Neuronal stem cell (in vitro differentiated cells): ENCODE results near the gene ACTR3.

Experiments used
- DNase-seq: peaks from one replicate; pipeline ENCODE4 v3.0.0-alpha.2; 2013; ENCODE audit warnings: low spot score
- H2AFZ ChIP-seq: one replicate; pipeline ENCODE4 v1.6.1; 2013; ENCODE audit warnings: mild to moderate bottlenecking, low read length, inconsistent platforms
- H2AK5ac ChIP-seq: 2 replicates; pipeline ENCODE4 v1.6.1; 2013; ENCODE audit warnings: low read depth, mild to moderate bottlenecking, inconsistent platforms, low read length, moderate library complexity, mixed read lengths
- H2BK120ac ChIP-seq: 2 replicates; pipeline ENCODE4 v1.6.1; 2013; ENCODE audit warnings: low read depth, mild to moderate bottlenecking, inconsistent platforms, low read length, moderate library complexity, mixed read lengths
- H2BK12ac ChIP-seq: one replicate; pipeline ENCODE4 v1.6.1; 2013; ENCODE audit warnings: low read length, inconsistent platforms
- H2BK15ac ChIP-seq: 2 replicates; pipeline ENCODE4 v1.6.1; 2013; ENCODE audit warnings: mild to moderate bottlenecking, low read length, inconsistent platforms, mixed read lengths
- H2BK5ac ChIP-seq: one replicate; pipeline ENCODE4 v1.6.1; 2013; ENCODE audit warnings: inconsistent platforms, mild to moderate bottlenecking, low read length, moderate library complexity
- H3K14ac ChIP-seq: one replicate; pipeline ENCODE4 v1.6.1; 2013; ENCODE audit warnings: low read length, inconsistent platforms
- H3K18ac ChIP-seq: 2 replicates; pipeline ENCODE4 v1.6.1; 2013; ENCODE audit warnings: low read length, inconsistent platforms
- H3K23ac ChIP-seq: 2 replicates; pipeline ENCODE4 v1.6.1; 2013; ENCODE audit warnings: low read depth, mild to moderate bottlenecking, mixed read lengths, low read length, inconsistent platforms; ENCODE audit not compliant: poor library complexity
- H3K27ac ChIP-seq: replicated peaks from 3 replicates; pipeline ENCODE4 v1.5.1; 2013; ENCODE audit warnings: low read length, inconsistent platforms
- H3K27me3 ChIP-seq, 3 experiments: 2 replicates each; pipeline ENCODE4 v1.6.1; 2013; ENCODE audit warnings: low read length in 3 of 3, mild to moderate bottlenecking in 2 of 3, inconsistent platforms in 1 of 3, low read depth in 1 of 3, mixed read lengths in 1 of 3, moderate library complexity in 1 of 3; ENCODE audit not compliant: control insufficient read depth in 3 of 3, insufficient read depth in 3 of 3
- H3K36me3 ChIP-seq, 2 donors: replicated peaks in 1 of 2; 2 replicates each; pipeline ENCODE4 v1.6.1; 2013; ENCODE audit warnings: low read length in 2 of 2; ENCODE audit not compliant: control insufficient read depth in 2 of 2, insufficient read depth in 2 of 2
- H3K4ac ChIP-seq: 2 replicates; pipeline ENCODE4 v1.6.1; 2013; ENCODE audit warnings: inconsistent platforms, mild to moderate bottlenecking, low read length, moderate library complexity
- H3K4me1 ChIP-seq, 2 donors: 1 replicate in 1 of 2; 2 replicates in 1 of 2; pipeline ENCODE4 v1.6.1; 2013; ENCODE audit warnings: low read length in 2 of 2, low read depth in 1 of 2; ENCODE audit not compliant: control insufficient read depth in 2 of 2, insufficient read depth in 1 of 2
- H3K4me2 ChIP-seq: one replicate; pipeline ENCODE4 v1.6.1; 2013; ENCODE audit warnings: mild to moderate bottlenecking, low read length, inconsistent platforms; ENCODE audit not compliant: insufficient read depth, poor library complexity, severe bottlenecking
- H3K4me3 ChIP-seq, 2 donors: 2 replicates each; pipeline ENCODE4 v1.5.1; 2013; ENCODE audit warnings: low read length in 2 of 2, mild to moderate bottlenecking in 2 of 2, inconsistent platforms in 1 of 2, moderate library complexity in 1 of 2
- H3K79me1 ChIP-seq: one replicate; pipeline ENCODE4 v1.6.1; 2013; ENCODE audit warnings: low read depth, mild to moderate bottlenecking, inconsistent platforms, low read length, moderate library complexity
- H3K9ac ChIP-seq: one replicate; pipeline ENCODE4 v1.6.1; 2013; ENCODE audit warnings: mild to moderate bottlenecking, low read depth, low read length, inconsistent platforms; ENCODE audit not compliant: poor library complexity
- H3K9me3 ChIP-seq, 2 donors: replicated peaks in 1 of 2; 2 replicates each; pipeline versions ENCODE3 to v1.6.1; 2013; ENCODE audit warnings: low read length in 2 of 2, mild to moderate bottlenecking in 2 of 2, inconsistent platforms in 1 of 2, low read depth in 1 of 2, mixed read lengths in 1 of 2, moderate library complexity in 1 of 2; ENCODE audit not compliant: control insufficient read depth in 2 of 2, insufficient read depth in 1 of 2
- H4K8ac ChIP-seq: one replicate; pipeline ENCODE4 v1.6.1; 2013; ENCODE audit warnings: low read depth, mild to moderate bottlenecking, inconsistent platforms, low read length, moderate library complexity
- H4K91ac ChIP-seq: one replicate; pipeline ENCODE4 v1.6.1; 2013; ENCODE audit warnings: low read length, low read depth, mild to moderate bottlenecking, inconsistent platforms; ENCODE audit not compliant: poor library complexity
- WGBS, 2 donors: extraction: QIAGEN DNeasy Blood & Tissue Kit; methylation state at CpG; one replicate each; pipeline ENCODE4 v1.1.7; 2013; ENCODE audit warnings: missing lambda C conversion rate in 2 of 2, mixed read lengths in 1 of 2; ENCODE audit not compliant: insufficient read length in 2 of 2, insufficient replicate concordance in 1 of 2; ENCODE audit errors: extremely low coverage in 2 of 2; 5-methylcytosine and 5-hydroxymethylcytosine counted together

Gene ACTR3

DNA sequence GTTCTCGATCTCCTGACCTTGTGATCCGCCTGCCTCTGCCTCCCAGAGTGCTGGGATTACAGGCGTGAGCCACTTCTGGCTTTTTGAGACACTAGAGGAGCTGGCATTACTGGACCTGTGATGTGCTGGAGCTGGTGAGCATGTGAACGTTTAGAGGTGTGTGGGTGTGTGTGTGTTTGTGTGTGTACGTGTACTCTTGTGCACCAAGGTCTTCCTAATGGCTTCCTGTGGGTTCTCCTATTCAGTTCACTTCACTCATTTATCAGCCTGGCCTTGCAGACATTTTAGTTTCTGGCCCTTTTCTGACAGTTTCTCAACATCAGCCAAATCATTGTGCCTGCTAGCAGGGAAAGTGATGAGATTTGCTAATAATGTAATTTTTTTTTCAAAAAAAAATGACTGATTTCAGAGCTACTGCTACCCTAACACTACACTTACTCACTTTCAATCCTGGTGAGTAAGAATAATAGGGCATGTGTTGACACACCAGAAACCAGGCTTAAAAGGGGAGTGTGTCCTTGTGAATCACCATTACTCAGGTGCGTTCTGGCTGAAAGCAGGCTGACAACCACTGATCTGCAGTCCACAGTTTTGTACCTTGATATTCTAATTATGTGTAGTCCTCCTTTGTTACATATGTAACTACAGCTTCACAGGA is 41.0 kb upstream of the ACTR3 start:
- DNase-seq, result no peak
- Histone ChIP-seq H3K4me1 (no peaks in the 10 kb centered on the region), H3K79me1 (no peaks in the 10 kb centered on the region), H2AFZ (no peak overlapping the region), H3K36me3 (peaks cover 0 to 2% of the 10 kb centered on the region in 2 donors), H2AK5ac (no peak overlapping the region), H2BK5ac (no peak overlapping the region), H3K4me3 (no peak overlapping the region), H3K4me2 (no peak overlapping the region), H2BK120ac (no peak overlapping the region), H4K8ac (no peak overlapping the region), H4K91ac (no peak overlapping the region), H2BK15ac (no peak overlapping the region), H3K14ac (no peak overlapping the region), H2BK12ac (no peak overlapping the region), H3K27me3 (no peaks in the 10 kb centered on the region), H3K27ac (no peak overlapping the region), H3K18ac (no peak overlapping the region), H3K4ac (no peak overlapping the region), H3K9ac (no peak overlapping the region), H3K23ac (no peak overlapping the region), H3K9me3 (peaks cover 3 to 4% of the 10 kb centered on the region in 2 donors)
- no CpG with 5 or more reads among the region's 6 CpGs for WGBS, 2 donors

DNA sequence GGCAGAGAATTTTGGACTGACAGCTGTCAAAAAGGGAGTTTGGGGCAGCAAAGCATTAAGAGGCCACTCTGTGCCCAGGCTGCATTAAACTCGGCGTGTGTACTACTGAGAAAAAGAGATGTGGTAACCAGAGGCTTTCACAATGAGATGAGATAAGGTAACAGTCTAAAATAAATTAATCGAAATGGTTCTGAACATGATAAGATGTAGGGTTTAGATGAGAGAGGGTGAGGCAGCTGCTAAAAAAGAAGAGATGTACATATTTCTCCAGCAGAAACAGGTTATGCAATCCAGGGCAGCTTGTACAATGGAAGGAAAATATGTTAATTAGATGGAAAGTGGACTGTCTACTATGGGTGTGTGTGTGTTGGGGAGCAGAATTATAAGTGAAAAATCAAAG is 39.2 kb upstream of the ACTR3 start:
- Histone ChIP-seq H2BK120ac (no peak overlapping the region), H3K18ac (no peak overlapping the region), H3K4ac (no peak overlapping the region), H2BK5ac (no peak overlapping the region), H3K36me3 (no peaks in the 10 kb centered on the region), H3K23ac (no peak overlapping the region), H2BK15ac (no peak overlapping the region), H3K27me3 (no peaks in the 10 kb centered on the region), H3K9ac (no peak overlapping the region), H3K4me1 (no peaks in the 10 kb centered on the region), H4K8ac (no peak overlapping the region), H3K9me3 (peaks cover 0 to 3% of the 10 kb centered on the region in 2 donors), H3K14ac (no peak overlapping the region), H3K4me3 (no peak overlapping the region), H3K79me1 (no peaks in the 10 kb centered on the region), H2BK12ac (no peak overlapping the region), H3K4me2 (no peak overlapping the region), H2AFZ (no peak overlapping the region), H4K91ac (no peak overlapping the region), H2AK5ac (no peak overlapping the region), H3K27ac (no peak overlapping the region)
- WGBS, 2 donors, result 86 to 100% methylated on average over 1 of the region's 3 CpGs
- no peak for DNase-seq

DNA sequence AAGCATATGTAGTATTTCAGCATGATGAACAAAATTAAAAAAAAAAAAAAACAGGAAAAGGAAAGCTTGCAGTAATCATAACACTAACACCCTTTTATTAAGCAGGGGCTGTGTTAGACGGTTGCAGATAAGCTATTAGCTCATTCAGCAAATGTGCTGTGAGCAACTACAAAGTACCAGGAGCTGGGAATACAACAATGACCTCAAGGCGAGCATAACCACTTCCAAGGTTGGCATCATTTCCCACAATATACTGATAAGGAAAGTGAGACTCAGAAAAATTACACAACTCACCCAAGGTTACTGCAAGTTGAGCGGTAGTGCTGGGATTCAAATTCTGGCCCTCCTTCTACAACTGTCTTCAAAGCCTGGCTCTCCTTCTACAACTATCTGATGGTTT is 38.2 kb upstream of the ACTR3 start:
- Histone ChIP-seq H2AK5ac (no peak overlapping the region), H3K4me2 (no peak overlapping the region), H3K27ac (no peak overlapping the region), H4K91ac (no peak overlapping the region), H3K4me3 (no peak overlapping the region), H3K27me3 (no peaks in the 10 kb centered on the region), H3K36me3 (no peaks in the 10 kb centered on the region), H3K23ac (no peak overlapping the region), H3K79me1 (no peaks in the 10 kb centered on the region), H3K4ac (no peak overlapping the region), H3K9ac (no peak overlapping the region), H3K4me1 (peaks cover 0 to 1% of the 10 kb centered on the region in 2 donors), H3K18ac (no peak overlapping the region), H2BK15ac (no peak overlapping the region), H2BK5ac (no peak overlapping the region), H2AFZ (no peak overlapping the region), H2BK12ac (no peak overlapping the region), H4K8ac (no peak overlapping the region), H3K14ac (no peak overlapping the region), H2BK120ac (no peak overlapping the region), H3K9me3 (peaks cover 0 to 3% of the 10 kb centered on the region in 2 donors)
- WGBS, 2 donors, result no CpG with 5 or more reads among the region's 3 CpGs
- no peak for DNase-seq

DNA sequence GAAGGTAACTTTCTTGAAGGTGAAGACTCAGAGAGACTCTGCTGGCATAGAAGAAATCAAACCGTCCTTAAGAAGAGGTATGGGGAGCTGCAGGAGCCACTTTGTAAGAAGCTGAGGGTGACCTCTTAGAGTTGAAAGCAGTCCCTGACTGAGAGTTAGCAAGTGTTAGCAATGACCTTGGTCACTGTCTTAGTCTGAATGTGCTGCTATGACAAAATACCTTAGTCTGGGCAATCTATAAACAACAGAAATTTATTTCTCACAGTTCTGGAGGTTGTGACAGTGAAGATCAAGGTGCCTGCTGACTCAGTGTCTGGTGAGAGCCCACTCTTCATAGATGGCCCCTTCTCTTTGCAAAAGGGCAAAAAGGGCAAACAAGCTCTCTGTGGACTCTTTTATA is 35.7 kb upstream of the ACTR3 start:
- Histone ChIP-seq H3K4ac (no peak overlapping the region), H3K36me3 (no peaks in the 10 kb centered on the region), H3K4me2 (no peak overlapping the region), H2BK120ac (no peak overlapping the region), H2BK5ac (no peak overlapping the region), H4K91ac (no peak overlapping the region), H2AK5ac (no peak overlapping the region), H3K14ac (no peak overlapping the region), H3K9me3 (no peaks in the 10 kb centered on the region), H3K9ac (no peak overlapping the region), H3K79me1 (no peaks in the 10 kb centered on the region), H3K27me3 (no peaks in the 10 kb centered on the region), H2BK15ac (no peak overlapping the region), H3K18ac (no peak overlapping the region), H3K27ac (no peak overlapping the region), H3K23ac (no peak overlapping the region), H2BK12ac (no peak overlapping the region), H3K4me1 (peaks cover 0 to 1% of the 10 kb centered on the region in 2 donors), H3K4me3 (no peak overlapping the region), H2AFZ (no peak overlapping the region), H4K8ac (no peak overlapping the region)
- DNase-seq, result no peak
- WGBS, 2 donors, result no CpG with 5 or more reads among the region's 1 CpG
